Stimulated activated CD4-positive, alpha-beta T cell treated with anti-CD3 and anti-CD28 coated beads, TNF-alpha, amount 100 ng/mL, for 1 hour (primary cell): Measurements from ENCODE around the gene PCID2.
"Not testable (repeated sequence)": the region's sequence is repeated elsewhere in the genome, so short reads cannot be mapped to it uniquely, and the experiment has no call there.

Experiments
- DNase-seq, 3 donors: peaks; one replicate each; pipeline ENCODE4 v3.0.0-alpha.2; 2020; ENCODE audit warnings: low read depth in 3 of 3, low spot score in 1 of 3

Gene PCID2

GRCh38 chr13:113208421-113209335 is at the start of gene PCID2:
Gene PCID2 (minus strand): TSS chr13:113208669. CDS start chr13:113208634, 35 bp downstream.
- peak; percentile 70 to 92 (median 86) for DNase-seq

- not testable (repeated sequence) for DNase-seq
Observed at GRCh38 chr13:113257908-113258307, 49.4 kb upstream of the PCID2 start.

GRCh38 chr13:113252516-113253095 is 44.1 kb upstream of the PCID2 start:
- no peak for DNase-seq

GRCh38 chr13:113245849-113246796 is 37.7 kb upstream of the PCID2 start:
- DNase-seq: no peak

- DNase-seq: no peak
Observed at GRCh38 chr13:113243847-113244246, 35.4 kb upstream of the PCID2 start.

- not testable (repeated sequence) for DNase-seq
Observed at GRCh38 chr13:113241623-113242022, 33.2 kb upstream of the PCID2 start.

GRCh38 chr13:113239986-113240385 is 31.5 kb upstream of the PCID2 start:
- no peak for DNase-seq

GRCh38 chr13:113239357-113239756 is 30.9 kb upstream of the PCID2 start:
- DNase-seq: no peak

- DNase-seq: no peak
Observed at GRCh38 chr13:113238536-113238935, 30.1 kb upstream of the PCID2 start.

- no peak for DNase-seq
Observed at GRCh38 chr13:113233101-113233500, 24.6 kb upstream of the PCID2 start.

GRCh38 chr13:113232208-113233003 is 23.9 kb upstream of the PCID2 start:
- DNase-seq: no peak

GRCh38 chr13:113231306-113232207 is 23.1 kb upstream of the PCID2 start:
- DNase-seq: no peak

GRCh38 chr13:113229791-113230190 is 21.3 kb upstream of the PCID2 start:
- DNase-seq: no peak

GRCh38 chr13:113229161-113229560 is 20.7 kb upstream of the PCID2 start:
- DNase-seq: no peak

- DNase-seq: no peak
Observed at GRCh38 chr13:113226873-113227450, 18.5 kb upstream of the PCID2 start.

- DNase-seq: no peak
Observed at GRCh38 chr13:113225515-113225914, 17.0 kb upstream of the PCID2 start.

- DNase-seq: no peak
Observed at GRCh38 chr13:113224486-113224885, 16.0 kb upstream of the PCID2 start.

- DNase-seq: no peak
Observed at GRCh38 chr13:113223070-113223469, 14.6 kb upstream of the PCID2 start.

GRCh38 chr13:113220877-113221276 is 12.4 kb upstream of the PCID2 start:
- DNase-seq: no peak
